ENCODE measurements around the gene STK32B. TPM values are rescaled to one million over a fixed set of nuclear protein-coding genes. Genes with fewer than 3 reads are reported as not detected.

STK32B gene
- total and polyA plus RNA-seq, 2 of the 4 experiments (the other 2 are of a cell fraction): 5.5 to 6.3 TPM

DNA sequence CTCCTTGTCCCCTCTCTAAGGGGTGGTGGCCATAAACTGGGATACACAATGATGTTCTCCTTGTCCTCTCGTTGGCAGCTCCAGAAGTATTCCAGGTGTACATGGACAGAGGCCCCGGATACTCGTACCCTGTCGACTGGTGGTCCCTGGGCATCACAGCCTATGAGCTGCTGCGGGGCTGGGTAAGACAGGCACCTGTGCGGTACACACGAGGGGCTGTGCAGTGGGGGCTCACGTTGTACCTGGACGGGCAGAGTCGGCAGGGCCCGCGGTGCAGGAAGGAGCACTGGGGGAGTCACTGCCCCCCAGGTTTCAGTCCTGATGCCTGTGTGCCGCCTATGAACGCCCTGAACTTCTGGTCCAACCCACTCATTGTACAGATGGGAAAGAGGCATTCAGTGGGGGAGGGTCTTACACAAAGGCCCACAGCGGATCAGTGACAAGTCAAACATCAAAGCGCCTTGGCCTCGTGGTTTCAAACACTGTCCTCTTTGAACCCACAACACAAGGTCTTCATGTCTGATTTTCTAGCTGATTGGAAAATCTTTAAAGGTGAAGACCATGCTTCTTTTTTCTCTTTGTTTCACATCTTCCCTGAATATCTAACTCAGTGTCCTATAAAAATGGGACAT lies 395.4 kb downstream of the STK32B start:
- CTCF ChIA-PET: interaction anchor here (0.7 to 1.5 kb wide), 2 partner anchors 11 to 37 kb away, joined by 3 to 5 read pairs; no protein-coding TSS in a partner anchor
- no peak overlapping the region for H3K27ac ChIP-seq (ENCODE audit: insufficient read depth, low read length)
- no peak overlapping the region for H2BK120ac ChIP-seq (ENCODE audit: low read depth, low read length)
- no peaks in the 10 kb centered on the region for H3K9me3 ChIP-seq (ENCODE audit: control insufficient read depth, insufficient read depth, low read length)
- H3K4ac ChIP-seq (ENCODE audit: low read depth, low read length): no peak overlapping the region
- H3K56ac ChIP-seq (ENCODE audit: extremely low read depth, insufficient read depth, low read length): no peak overlapping the region
- dilution Hi-C loops (cut with HindIII; ENCODE audit: low sequenced_read_pairs, unreplicated experiment) (no loop called here), in situ Hi-C loops (cut with MboI; ENCODE audit: low sequenced_read_pairs) (no loop called here), intact Hi-C loops (cut with micrococcal nuclease) (no loop called here)
- no peaks in the 10 kb centered on the region for H4K20me1 ChIP-seq (ENCODE audit: insufficient read depth, low read length)
- H2AK9ac ChIP-seq (replicated peaks; ENCODE audit: low read depth, low read length, poor library complexity): peak overlapping the region; percentile 52
- BruUV-seq (replicated peaks): no TSS peak
- H3K4me3 ChIP-seq (ENCODE audit: insufficient read depth, low read depth, low read length): no peak overlapping the region
- no peak for ATAC-seq (ENCODE audit: low read depth)
- no peaks in the 10 kb centered on the region for H3K9me1 ChIP-seq (ENCODE audit: insufficient read depth, low read length)
- no peak overlapping the region for H4K91ac ChIP-seq (ENCODE audit: insufficient read depth, low read depth, low read length)
- H3K23ac ChIP-seq (ENCODE audit: low read depth, low read length): no peak overlapping the region
- no peaks in the 10 kb centered on the region for H3K27me3 ChIP-seq (ENCODE audit: control insufficient read depth, insufficient read depth, low read length)
- H2AK5ac ChIP-seq (ENCODE audit: low read depth, low read length): no peak overlapping the region; the same call in 1 of the 2 replicates
- WGBS, 2 experiments (ENCODE audit: extremely low coverage in 2 of 2, insufficient read length in 1 of 2): 72% methylated on average over 2 of the region's 17 CpGs; no CpG with 5 or more reads in 1 of the 2 experiments
- no peak overlapping the region for H3K18ac ChIP-seq (ENCODE audit: low read depth, low read length)
- no peak overlapping the region for H2BK20ac ChIP-seq (ENCODE audit: low read depth, low read length)
- no peaks in the 10 kb centered on the region for H3K79me1 ChIP-seq (ENCODE audit: low read depth in 1 of 2, low read length in 2 of 2)
- no peak overlapping the region for H4K5ac ChIP-seq (ENCODE audit: low read depth, low read length)
- no peak for TF ChIP-seq POLR2A (IDR thresholded peaks at IDR 0.05; ENCODE audit: low read depth, low read length)
- TF ChIP-seq, protein P1, sequence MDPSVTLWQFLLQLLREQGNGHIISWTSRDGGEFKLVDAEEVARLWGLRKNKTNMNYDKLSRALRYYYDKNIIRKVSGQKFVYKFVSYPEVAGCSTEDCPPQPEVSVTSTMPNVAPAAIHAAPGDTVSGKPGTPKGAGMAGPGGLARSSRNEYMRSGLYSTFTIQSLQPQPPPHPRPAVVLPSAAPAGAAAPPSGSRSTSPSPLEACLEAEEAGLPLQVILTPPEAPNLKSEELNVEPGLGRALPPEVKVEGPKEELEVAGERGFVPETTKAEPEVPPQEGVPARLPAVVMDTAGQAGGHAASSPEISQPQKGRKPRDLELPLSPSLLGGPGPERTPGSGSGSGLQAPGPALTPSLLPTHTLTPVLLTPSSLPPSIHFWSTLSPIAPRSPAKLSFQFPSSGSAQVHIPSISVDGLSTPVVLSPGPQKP (IDR thresholded peaks at IDR 0.05; ENCODE audit: borderline replicate concordance, low read depth, low read length): no peak
- TF ChIP-seq, protein P2, sequence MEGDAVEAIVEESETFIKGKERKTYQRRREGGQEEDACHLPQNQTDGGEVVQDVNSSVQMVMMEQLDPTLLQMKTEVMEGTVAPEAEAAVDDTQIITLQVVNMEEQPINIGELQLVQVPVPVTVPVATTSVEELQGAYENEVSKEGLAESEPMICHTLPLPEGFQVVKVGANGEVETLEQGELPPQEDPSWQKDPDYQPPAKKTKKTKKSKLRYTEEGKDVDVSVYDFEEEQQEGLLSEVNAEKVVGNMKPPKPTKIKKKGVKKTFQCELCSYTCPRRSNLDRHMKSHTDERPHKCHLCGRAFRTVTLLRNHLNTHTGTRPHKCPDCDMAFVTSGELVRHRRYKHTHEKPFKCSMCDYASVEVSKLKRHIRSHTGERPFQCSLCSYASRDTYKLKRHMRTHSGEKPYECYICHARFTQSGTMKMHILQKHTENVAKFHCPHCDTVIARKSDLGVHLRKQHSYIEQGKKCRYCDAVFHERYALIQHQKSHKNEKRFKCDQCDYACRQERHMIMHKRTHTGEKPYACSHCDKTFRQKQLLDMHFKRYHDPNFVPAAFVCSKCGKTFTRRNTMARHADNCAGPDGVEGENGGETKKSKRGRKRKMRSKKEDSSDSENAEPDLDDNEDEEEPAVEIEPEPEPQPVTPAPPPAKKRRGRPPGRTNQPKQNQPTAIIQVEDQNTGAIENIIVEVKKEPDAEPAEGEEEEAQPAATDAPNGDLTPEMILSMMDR (conservative IDR thresholded peaks at IDR 0.05; ENCODE audit: low read depth, low read length): no peak
- TF ChIP-seq, protein P3, sequence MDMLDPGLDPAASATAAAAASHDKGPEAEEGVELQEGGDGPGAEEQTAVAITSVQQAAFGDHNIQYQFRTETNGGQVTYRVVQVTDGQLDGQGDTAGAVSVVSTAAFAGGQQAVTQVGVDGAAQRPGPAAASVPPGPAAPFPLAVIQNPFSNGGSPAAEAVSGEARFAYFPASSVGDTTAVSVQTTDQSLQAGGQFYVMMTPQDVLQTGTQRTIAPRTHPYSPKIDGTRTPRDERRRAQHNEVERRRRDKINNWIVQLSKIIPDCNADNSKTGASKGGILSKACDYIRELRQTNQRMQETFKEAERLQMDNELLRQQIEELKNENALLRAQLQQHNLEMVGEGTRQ (IDR thresholded peaks at IDR 0.05; ENCODE audit: low read depth, low read length): no peak
- no peak for TF ChIP-seq CEBPB (IDR thresholded peaks at IDR 0.05; ENCODE audit: low read depth, low read length)
- no peak for TF ChIP-seq BHLHE40 (IDR thresholded peaks at IDR 0.05; ENCODE audit: low read depth, low read length)
- no peak for TF ChIP-seq CHD1 (IDR thresholded peaks at IDR 0.05; ENCODE audit: low read depth, low read length)
- H3K9ac ChIP-seq (ENCODE audit: low read depth, low read length): no peak overlapping the region
- no peaks in the 10 kb centered on the region for H3K36me3 ChIP-seq (ENCODE audit: control insufficient read depth, insufficient read depth, low read length)
- POLR2A ChIA-PET (ENCODE audit: unreplicated experiment): no interaction called here
- DNase-seq: no peak
- no peak overlapping the region for H2AFZ ChIP-seq (replicated peaks; ENCODE audit: low read length, poor library complexity)
- no peak overlapping the region for H2BK5ac ChIP-seq (ENCODE audit: low read depth, low read length, poor library complexity, severe bottlenecking)
- H4K8ac ChIP-seq (ENCODE audit: low read depth in 2 of 2, low read length in 2 of 2): no peak overlapping the region
- H3K4me2 ChIP-seq (ENCODE audit: low read depth, low read length): no peak overlapping the region
- no peak overlapping the region for H3K14ac ChIP-seq (replicated peaks; ENCODE audit: low read depth, low read length)
- no peaks in the 10 kb centered on the region for H3K4me1 ChIP-seq (ENCODE audit: control insufficient read depth, insufficient read depth, low read length)
- H2BK15ac ChIP-seq (ENCODE audit: low read depth, low read length): no peak overlapping the region
